Measurements from ENCODE around the gene TLE2. TPM values are rescaled to one million over a fixed set of nuclear protein-coding genes. Genes with fewer than 3 reads are reported as not detected.
A peak's percentile ranks its signal among the peaks of the same experiment; 100 is the strongest.

TLE2 gene
- total RNA-seq, 1 experiment from 2014 or later, result 7.7 TPM

- H3K9me2 ChIP-seq (replicated peaks; ENCODE audit: low read length), result no peaks in the 10 kb centered on the region
- H3K9ac ChIP-seq (ENCODE audit: low read length), result no peak overlapping the region
- intact Hi-C loops (cut with micrococcal nuclease), result no loop called here
- H3K4me2 ChIP-seq (ENCODE audit: low read length), result no peak overlapping the region
- TF ChIP-seq CTCF (conservative IDR thresholded peaks at IDR 0.05; ENCODE audit: low read depth, low read length) (no peak), EZH2phosphoT487 (IDR thresholded peaks at IDR 0.05; ENCODE audit: borderline replicate concordance, low read length) (no peak), EZH2 (IDR thresholded peaks at IDR 0.05; ENCODE audit: low read length, unreplicated experiment) (no peak)
- no peaks in the 10 kb centered on the region for H3K9me3 ChIP-seq (ENCODE audit: low read length)
- no peak overlapping the region for H3K4me3 ChIP-seq (ENCODE audit: low read length)
- DNase-seq (no peak), ATAC-seq (no peak)
- H3F3A ChIP-seq (ENCODE audit: low read length, unreplicated experiment), result no peaks in the 10 kb centered on the region
- no peak overlapping the region for H2AFZ ChIP-seq (ENCODE audit: low read length)
- no peaks in the 10 kb centered on the region for H3K27me3 ChIP-seq (ENCODE audit: low read length)
- no peaks in the 10 kb centered on the region for H3K79me2 ChIP-seq (ENCODE audit: low read length)
- CTCF ChIA-PET, result no interaction called here
- no peak overlapping the region for H3K27ac ChIP-seq (ENCODE audit: low read length)
- peaks cover 13% of the 10 kb centered on the region for H3K4me1 ChIP-seq (ENCODE audit: insufficient read depth, low read length)
- H4K20me1 ChIP-seq (ENCODE audit: low read length), result no peaks in the 10 kb centered on the region
- POLR2A ChIA-PET (ENCODE audit: unreplicated experiment), result no interaction called here
- no TSS peak for BruUV-seq (replicated peaks)
- no peaks in the 10 kb centered on the region for H3K36me3 ChIP-seq (ENCODE audit: low read depth, low read length)
These were observed 4.7 kb upstream of the TLE2 start for GRCh38 chr19:3033595-3034405.

DNA sequence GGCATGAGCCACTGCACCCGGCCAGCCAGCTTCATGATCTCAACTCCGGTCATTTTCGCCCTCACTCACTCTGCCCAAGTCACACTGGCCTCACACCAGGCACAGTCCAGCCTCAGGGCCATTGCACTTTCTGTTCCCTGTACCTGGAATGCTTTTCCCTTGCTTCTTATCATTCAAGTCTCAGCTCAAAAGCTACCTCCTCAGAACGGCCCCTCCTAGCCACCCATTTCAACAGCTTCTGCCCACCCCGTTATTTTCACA, 2.5 kb upstream of the TLE2 start:
- H3F3A ChIP-seq (ENCODE audit: low read length, unreplicated experiment), result no peaks in the 10 kb centered on the region
- ATAC-seq, result no peak
- no peak for TF ChIP-seq EZH2 (IDR thresholded peaks at IDR 0.05; ENCODE audit: low read length, unreplicated experiment)
- no peak for TF ChIP-seq EZH2phosphoT487 (IDR thresholded peaks at IDR 0.05; ENCODE audit: borderline replicate concordance, low read length)
- TF ChIP-seq CTCF (conservative IDR thresholded peaks at IDR 0.05; ENCODE audit: low read depth, low read length), result no peak
- H3K9me2 ChIP-seq (replicated peaks; ENCODE audit: low read length), result no peaks in the 10 kb centered on the region
- peaks cover 10% of the 10 kb centered on the region for H3K4me1 ChIP-seq (ENCODE audit: insufficient read depth, low read length)
- no peak overlapping the region for H3K4me2 ChIP-seq (ENCODE audit: low read length)
- no peaks in the 10 kb centered on the region for H4K20me1 ChIP-seq (ENCODE audit: low read length)
- H3K36me3 ChIP-seq (ENCODE audit: low read depth, low read length), result no peaks in the 10 kb centered on the region
- H3K9ac ChIP-seq (ENCODE audit: low read length), result no peak overlapping the region
- H3K27ac ChIP-seq (ENCODE audit: low read length), result no peak overlapping the region
- no peaks in the 10 kb centered on the region for H3K9me3 ChIP-seq (ENCODE audit: low read length)
- CTCF ChIA-PET, result no interaction called here
- no peak overlapping the region for H2AFZ ChIP-seq (ENCODE audit: low read length)
- DNase-seq, result no peak
- intact Hi-C loops (cut with micrococcal nuclease), result no loop called here
- no peaks in the 10 kb centered on the region for H3K79me2 ChIP-seq (ENCODE audit: low read length)
- POLR2A ChIA-PET (ENCODE audit: unreplicated experiment), result no interaction called here
- no peak overlapping the region for H3K4me3 ChIP-seq (ENCODE audit: low read length)
- H3K27me3 ChIP-seq (ENCODE audit: low read length), result no peaks in the 10 kb centered on the region
- no TSS peak for BruUV-seq (replicated peaks)

- Histone ChIP-seq H3K4me2 (ENCODE audit: low read length) (peak overlapping the region; percentile 91), H4K20me1 (ENCODE audit: low read length) (no peaks in the 10 kb centered on the region), H2AFZ (ENCODE audit: low read length) (peak overlapping the region; percentile 75; the same call in 1 of the 2 replicates), H3K36me3 (ENCODE audit: low read depth, low read length) (no peaks in the 10 kb centered on the region), H3K27ac (ENCODE audit: low read length) (no peak overlapping the region), H3K79me2 (ENCODE audit: low read length) (no peaks in the 10 kb centered on the region), H3K9me3 (ENCODE audit: low read length) (no peaks in the 10 kb centered on the region), H3K9ac (ENCODE audit: low read length) (no peak overlapping the region), H3K4me1 (ENCODE audit: insufficient read depth, low read length) (no peaks in the 10 kb centered on the region), H3F3A (ENCODE audit: low read length, unreplicated experiment) (no peaks in the 10 kb centered on the region), H3K9me2 (replicated peaks; ENCODE audit: low read length) (no peaks in the 10 kb centered on the region), H3K27me3 (ENCODE audit: low read length) (no peaks in the 10 kb centered on the region), H3K4me3 (ENCODE audit: low read length) (peak overlapping the region; percentile 66)
- no TSS peak for BruUV-seq (replicated peaks)
- POLR2A ChIA-PET (ENCODE audit: unreplicated experiment), result no interaction called here
- no peak for TF ChIP-seq EZH2 (IDR thresholded peaks at IDR 0.05; ENCODE audit: low read length, unreplicated experiment)
- TF ChIP-seq EZH2phosphoT487 (IDR thresholded peaks at IDR 0.05; ENCODE audit: borderline replicate concordance, low read length), result no peak
- TF ChIP-seq CTCF (conservative IDR thresholded peaks at IDR 0.05; ENCODE audit: low read depth, low read length), result no peak
- CTCF ChIA-PET, result interaction anchor here (0.6 kb wide), 1 partner anchor 66 kb away, joined by 3 read pairs; no protein-coding TSS in a partner anchor
- ATAC-seq, result peak; percentile 16; the same call in 1 of the 2 replicates
- DNase-seq, result no peak
- intact Hi-C loops (cut with micrococcal nuclease), result no loop called here
These were observed 595 bp downstream of the TLE2 start for GRCh38 chr19:3028305-3029064.
